Raji (cell line): ENCODE measurements around the gene ASTN2.

Experiments
- POLR2A ChIP-seq: IDR thresholded peaks from 2 replicates; pipeline ENCODE4 v1.6.1; 2011; ENCODE audit warnings: low read depth, low read length, control low read depth; ENCODE audit not compliant: insufficient read depth

ASTN2 gene

DNA sequence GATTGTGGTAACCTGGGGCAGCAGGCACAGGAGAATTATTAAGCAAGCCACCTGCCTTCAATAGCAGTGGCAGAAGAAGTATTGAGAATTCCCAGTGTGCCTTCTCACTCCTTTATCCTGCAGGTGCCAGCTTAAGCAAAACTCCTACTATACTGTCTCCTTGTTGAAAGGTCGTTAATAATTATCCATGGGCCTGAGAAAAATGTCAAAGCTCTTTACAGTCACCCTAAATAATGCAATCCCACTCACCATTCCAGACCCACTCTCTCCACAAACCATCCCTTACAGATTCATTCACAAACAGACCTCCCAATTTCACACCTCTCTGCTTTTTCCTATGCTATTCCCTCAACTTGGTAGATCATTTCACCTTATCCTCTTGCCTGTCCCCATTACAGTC is 889.2 kb downstream of the ASTN2 start:
- TF ChIP-seq POLR2A, result no peak

DNA sequence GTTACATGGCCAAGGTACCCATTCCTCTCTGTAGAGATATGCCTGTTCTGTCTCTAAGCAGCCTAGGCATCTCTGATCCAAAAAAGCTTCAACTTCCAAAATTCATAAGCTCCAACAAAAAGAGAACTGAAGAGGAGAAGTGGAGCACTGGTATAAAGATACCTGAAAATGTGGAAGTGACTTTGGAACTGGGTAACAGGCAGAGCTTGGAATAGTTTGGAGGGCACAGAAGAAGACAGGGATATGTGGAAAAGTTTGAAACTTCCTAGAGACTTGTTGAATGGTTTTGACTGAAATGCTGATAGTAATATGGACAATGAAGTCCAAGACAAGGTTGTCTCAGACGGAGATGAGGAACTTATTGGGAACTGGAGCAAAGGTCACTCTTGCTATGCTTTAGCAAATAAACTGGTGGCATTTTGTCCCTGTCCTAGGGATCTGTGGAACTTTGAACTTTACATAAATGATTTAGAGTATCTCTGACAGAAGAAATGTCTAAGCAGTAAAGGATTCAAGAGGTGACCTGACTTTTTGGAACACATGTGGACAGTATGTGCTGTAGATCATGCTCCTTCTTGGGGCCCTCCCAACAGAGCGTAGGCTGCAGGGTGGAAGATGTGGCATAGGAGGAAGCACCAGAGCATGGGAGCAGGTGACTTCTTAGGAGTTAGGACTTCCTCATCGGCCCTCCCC is 889.9 kb downstream of the ASTN2 start:
- TF ChIP-seq POLR2A, result no peak

DNA sequence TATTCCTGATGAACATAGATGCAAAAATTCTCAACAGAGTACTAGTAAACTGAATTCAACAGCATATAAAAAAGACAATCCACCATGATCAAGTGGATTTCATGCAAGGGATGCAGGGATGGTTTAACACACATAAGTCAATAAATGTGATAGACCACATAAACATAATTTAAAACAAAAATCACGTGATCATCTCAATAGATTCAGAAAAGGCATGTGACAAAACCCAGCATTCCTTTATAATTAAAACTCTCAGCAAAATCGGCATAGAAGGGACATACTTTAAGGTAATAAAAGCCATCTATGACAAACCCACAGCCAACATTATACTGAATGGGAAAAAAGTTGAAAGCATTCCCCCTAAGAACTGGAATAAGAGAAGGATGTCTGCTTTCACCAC is 894.6 kb downstream of the ASTN2 start:
- TF ChIP-seq POLR2A, result no peak

DNA sequence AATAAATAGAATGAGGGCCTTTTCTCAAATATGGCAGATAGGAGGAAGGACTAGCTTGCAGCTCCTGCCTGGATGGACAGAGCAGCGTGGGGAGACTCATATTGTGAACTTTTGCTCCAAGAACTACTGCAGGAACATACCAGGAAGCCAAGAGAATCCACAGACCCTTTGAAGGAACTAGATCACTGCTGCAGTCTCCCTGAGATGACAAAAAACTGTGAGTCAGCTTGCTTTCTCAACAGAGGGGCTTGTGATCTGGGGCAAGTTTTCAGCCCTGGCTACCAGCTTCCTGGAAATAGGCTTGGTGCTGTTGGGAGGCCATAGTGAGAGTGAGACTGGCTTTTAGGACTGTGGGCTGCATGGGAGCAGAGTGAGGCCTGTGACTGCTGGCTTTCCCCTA is 898.4 kb downstream of the ASTN2 start:
- TF ChIP-seq POLR2A, result no peak

DNA sequence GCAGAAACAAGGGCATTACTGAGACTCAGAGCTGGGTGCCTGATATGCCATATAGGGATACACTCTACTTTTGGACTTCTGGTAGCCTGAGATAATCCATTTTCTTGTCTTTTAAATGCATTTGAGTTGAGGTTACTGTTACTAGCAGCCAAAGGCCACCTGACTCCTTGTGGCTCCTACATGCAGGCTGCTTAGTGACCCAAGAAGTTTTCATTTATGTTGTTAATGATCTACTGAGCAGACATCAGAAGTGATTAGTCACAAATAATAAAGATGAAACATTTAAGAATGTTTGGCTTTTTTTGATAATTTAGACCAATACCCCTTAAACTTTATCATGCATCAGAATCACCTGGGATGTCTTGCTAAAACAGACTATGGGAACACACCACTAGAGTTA is 899.3 kb downstream of the ASTN2 start:
- no peak for TF ChIP-seq POLR2A

DNA sequence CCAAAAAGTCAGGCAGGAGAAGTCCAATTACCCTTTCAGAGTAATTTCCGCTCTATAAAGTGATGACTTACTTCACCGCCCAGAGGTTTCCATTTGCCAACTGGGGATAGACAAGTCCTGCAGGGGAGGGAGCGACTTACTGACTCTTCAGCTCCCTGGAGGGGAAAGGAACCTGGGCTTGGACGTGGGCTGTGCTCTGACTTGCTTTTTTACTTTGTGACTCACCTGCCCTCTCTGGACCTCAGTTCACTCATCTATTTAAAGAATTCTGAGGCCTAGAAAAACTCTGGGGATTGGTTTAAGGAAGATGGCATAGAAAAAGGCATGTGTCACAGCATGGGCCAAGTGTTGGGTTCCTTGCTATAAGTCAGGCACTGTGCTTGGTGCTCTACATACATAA is 908.2 kb downstream of the ASTN2 start:
- no peak for TF ChIP-seq POLR2A

DNA sequence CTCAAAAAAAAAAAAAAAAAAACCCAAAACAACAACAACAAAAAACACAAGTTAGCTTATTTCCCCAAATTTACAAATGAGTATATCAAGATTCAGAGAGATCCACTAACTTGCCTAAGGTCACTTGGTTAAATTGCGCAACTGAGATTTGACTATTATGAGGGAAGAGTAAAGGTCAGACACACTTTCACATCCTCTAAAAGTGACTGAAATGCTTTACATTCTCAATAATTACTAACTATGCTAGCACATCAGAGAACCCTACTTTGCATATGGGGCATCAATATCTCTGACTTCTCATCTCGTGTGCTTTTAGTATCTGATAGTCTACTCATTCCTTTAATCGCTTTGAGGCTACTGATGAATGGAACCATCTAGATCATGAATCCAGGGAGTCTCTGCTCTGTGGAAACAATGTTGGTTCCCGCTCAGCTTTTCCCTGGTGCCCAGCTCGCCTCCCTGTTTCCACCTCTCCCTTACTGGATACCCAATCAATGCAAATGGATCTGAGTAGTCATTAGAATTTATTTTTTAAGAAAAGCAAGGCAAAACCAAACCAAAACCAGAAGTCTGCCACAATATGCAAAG is 909.9 kb downstream of the ASTN2 start:
- TF ChIP-seq POLR2A, result no peak

DNA sequence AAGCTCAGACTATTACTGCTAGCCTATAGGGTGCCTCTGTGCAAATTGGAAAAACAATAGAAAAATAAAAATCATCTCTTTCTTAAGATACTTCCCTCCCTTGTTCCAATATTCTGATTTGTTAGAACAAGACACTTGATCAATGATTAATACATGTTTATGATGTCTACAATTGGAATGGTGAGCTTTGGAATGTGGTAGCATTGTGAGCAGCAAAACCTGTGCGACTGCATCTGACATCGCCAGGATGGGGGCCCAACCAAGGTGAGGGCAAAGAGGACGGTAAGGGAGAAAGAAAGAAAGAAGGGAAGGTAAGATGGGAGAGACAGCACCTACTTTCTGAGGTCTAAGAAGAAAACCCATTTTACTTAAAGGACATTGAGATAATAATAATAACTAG is 910.8 kb downstream of the ASTN2 start:
- no peak for TF ChIP-seq POLR2A

DNA sequence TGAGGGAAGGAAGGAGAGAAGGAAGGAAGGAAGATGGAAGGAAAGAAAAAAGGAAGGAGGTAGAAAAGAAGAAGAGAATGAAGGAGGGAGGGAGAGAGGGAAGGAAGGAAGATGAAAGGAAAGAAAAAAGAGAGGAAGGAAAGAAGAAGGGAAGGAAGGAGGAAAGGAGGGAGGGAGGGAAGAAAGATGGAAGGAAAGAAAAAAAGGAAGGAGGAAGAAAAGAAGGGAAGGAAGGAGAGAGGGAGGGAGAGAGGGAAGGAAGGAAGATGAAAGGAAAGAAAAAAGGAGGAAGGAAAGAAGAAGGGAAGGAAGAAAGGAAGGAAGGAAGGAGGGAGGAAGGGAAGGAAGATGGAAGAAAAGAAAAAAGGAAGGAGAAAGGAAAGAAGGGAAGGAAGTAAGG is 912.1 kb downstream of the ASTN2 start:
- TF ChIP-seq POLR2A, result no peak

DNA sequence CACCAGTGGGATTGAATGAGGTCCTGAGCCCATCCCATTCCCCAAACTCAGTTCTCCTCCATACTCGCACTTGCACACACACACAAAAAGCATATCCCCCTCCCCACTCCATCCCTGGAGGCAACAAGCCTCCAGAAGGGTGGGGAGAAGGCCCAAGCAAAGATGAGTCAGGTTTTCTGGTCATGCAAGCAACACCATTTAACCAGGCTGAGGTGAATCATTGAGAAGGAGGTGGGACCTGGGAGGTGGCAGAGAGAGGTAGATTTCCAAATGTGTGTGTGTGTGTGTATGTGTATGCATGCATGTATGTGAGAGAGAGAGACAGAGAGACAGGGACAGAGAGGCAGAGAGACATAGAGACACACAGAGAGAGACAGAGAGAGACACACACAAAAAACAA is 913.0 kb downstream of the ASTN2 start:
- TF ChIP-seq POLR2A, result no peak

DNA sequence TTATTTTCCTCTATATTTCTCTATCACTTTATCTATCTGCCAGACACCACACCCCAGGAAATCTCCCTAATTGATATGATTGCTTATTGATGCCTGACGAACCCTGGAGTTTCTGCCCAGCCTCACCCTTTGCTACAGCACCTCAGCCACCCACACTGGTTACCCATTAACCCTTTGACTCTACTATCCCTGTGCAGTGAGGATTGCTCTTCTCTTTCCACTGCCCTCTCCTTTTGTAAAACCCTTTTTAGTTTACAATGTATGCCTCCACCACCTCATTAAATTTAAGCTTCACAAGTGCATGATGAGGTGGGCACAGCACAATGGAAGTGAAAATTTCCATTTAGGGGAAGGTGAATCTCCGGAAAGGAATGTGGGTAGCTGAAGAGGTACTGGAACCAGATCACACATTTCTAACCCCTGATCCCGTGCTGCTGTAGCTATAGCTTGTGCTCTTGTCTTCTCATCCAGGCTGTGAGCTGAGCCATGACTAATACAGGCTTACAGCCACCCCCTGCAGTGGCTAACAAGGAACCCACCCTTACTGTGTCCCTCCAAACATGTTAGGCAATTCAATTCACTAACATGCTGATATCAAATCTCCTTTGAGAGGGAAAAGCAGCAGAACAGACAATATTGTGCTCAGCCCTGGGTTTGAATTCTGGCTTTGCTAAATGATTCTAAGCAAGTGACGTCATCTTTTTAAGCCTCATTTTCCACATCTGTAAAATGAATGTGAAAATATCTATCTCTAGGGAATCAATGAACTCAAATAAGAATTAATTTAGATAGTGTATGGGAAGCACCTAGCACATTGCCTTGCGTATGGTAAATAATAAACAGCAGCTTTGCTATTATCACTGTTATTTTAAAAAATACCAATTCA is 914.6 kb downstream of the ASTN2 start:
- no peak for TF ChIP-seq POLR2A

DNA sequence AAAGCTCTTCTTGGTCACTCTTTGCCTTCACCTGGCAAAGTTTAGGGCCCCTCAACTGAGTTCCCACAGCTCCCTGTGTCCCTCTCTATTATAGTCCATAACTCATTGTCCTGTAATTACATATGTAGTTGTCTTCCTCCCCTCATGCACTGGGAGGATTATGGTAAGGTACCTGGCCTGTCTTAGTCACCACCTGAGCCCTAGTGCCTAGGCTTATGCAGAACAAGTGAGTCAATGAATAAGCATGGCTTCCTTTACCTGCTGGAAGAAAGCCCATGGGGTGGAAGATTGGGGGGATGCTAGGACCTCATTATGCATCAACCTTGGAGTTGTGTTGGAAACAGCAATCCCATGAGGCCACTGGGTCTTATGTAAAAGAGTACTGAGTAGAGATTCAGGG is 915.4 kb downstream of the ASTN2 start:
- TF ChIP-seq POLR2A, result no peak

DNA sequence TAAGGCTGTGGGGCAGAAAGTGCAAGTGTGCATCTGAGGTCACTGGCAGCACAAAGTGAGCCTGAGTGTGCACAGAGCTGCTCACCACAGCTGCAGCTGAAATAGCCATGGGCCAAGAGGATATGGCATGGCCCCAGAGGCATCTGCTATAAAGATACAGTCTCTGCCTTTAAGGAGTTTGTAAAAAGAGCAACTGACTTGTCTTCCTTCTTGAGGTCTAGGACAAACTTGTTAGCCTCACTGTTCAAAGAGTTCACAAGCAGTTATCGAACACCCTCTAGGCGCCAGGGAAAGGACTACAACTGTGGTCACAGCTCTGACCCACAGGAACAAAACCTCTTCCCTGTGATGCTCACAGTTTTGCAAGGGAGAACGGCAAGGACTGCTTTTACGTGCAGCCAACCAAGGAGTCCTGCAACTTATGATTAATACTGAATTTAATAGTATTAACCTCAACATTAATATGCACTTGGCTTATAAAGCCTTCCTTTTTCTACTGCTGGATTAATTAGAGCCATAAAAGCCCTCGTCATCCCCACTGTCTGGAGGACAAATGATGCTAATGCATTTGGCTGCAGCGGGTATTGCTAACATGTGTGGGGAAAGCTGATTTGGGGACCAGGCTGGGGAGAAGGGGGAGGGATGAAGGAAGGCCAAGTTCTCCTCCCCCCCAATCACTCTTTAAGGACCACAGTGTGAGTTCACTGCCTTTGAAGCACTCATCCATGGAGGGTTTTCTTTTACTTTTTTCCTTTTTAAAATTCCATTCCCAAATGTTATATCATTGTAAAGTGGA is 917.6 kb downstream of the ASTN2 start:
- TF ChIP-seq POLR2A, result no peak

DNA sequence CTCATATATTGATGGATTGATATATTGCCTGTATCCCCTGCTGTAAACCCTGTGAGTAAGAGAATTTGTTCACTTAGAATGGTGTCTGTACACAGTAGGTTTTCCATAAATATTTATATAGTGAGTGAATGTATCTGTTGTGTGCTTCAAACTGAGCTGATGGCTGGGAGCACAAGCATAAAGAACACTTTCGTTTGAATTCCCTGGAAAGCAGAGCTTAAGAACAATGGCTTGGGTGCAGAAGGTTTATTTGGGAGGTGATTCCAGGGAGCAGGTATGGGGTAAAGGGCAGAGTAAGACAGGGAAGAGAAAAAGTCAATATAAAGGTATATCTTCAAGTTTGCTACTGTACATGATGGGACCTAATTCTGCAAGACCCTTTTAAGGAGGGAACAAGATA is 918.7 kb downstream of the ASTN2 start:
- no peak for TF ChIP-seq POLR2A

DNA sequence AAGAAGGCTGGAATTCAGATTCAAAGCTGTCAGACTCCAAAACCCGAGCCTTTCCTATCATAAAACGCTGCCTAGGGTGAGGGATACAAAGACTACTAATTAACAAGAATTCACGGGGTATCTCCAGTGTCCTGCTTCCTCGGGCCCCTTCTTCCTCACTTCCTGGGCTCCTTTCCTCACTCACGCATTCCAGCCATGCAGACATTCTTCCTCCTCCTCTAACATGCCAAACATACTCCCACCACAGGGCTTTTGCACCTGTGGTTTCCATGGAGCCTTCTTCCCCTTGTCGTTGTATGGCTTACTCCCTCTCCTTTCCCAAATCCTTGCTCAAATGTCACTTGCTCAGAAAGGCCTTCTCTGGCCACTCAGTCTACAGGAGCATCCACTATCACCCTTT is 919.1 kb downstream of the ASTN2 start:
- no peak for TF ChIP-seq POLR2A
